ENCODE results near the gene FOXF1.

Gene FOXF1

DNA sequence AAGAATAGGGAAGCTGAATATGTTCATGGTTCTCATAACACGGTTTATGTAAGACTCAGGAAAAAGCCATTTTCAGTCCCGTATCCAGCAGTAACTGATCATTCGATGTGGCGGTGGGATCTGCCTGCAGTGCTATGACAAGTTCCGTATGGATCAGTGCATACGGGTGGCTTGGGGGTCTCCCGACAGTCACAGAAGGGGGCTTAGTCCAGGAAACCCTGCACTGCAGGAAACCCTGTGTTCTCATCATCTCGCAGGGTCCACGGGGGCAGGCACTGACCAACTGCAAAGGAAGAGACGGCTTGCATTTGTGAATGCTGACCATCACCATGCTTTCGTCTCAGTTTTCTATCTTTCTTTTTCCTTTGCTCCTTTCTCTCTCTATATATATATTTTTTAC lies 37.0 kb downstream of the FOXF1 start:
- H3K36me3 ChIP-seq = peaks cover 97% of the 10 kb centered on the region
- TF ChIP-seq, protein P1, sequence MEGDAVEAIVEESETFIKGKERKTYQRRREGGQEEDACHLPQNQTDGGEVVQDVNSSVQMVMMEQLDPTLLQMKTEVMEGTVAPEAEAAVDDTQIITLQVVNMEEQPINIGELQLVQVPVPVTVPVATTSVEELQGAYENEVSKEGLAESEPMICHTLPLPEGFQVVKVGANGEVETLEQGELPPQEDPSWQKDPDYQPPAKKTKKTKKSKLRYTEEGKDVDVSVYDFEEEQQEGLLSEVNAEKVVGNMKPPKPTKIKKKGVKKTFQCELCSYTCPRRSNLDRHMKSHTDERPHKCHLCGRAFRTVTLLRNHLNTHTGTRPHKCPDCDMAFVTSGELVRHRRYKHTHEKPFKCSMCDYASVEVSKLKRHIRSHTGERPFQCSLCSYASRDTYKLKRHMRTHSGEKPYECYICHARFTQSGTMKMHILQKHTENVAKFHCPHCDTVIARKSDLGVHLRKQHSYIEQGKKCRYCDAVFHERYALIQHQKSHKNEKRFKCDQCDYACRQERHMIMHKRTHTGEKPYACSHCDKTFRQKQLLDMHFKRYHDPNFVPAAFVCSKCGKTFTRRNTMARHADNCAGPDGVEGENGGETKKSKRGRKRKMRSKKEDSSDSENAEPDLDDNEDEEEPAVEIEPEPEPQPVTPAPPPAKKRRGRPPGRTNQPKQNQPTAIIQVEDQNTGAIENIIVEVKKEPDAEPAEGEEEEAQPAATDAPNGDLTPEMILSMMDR (IDR thresholded peaks at IDR 0.05) = no peak
- no peaks in the 10 kb centered on the region for H3K4me1 ChIP-seq (ENCODE audit: control insufficient read depth in 1 of 2, insufficient read depth in 1 of 2, low read depth in 1 of 2, low read length in 1 of 2)
- H3K4me3 ChIP-seq (ENCODE audit: low read depth in 1 of 2, low read length in 1 of 2) = no peak overlapping the region
- no peak overlapping the region for H3K27ac ChIP-seq
- no peaks in the 10 kb centered on the region for H3K27me3 ChIP-seq
- no peaks in the 10 kb centered on the region for H3K9me3 ChIP-seq

DNA sequence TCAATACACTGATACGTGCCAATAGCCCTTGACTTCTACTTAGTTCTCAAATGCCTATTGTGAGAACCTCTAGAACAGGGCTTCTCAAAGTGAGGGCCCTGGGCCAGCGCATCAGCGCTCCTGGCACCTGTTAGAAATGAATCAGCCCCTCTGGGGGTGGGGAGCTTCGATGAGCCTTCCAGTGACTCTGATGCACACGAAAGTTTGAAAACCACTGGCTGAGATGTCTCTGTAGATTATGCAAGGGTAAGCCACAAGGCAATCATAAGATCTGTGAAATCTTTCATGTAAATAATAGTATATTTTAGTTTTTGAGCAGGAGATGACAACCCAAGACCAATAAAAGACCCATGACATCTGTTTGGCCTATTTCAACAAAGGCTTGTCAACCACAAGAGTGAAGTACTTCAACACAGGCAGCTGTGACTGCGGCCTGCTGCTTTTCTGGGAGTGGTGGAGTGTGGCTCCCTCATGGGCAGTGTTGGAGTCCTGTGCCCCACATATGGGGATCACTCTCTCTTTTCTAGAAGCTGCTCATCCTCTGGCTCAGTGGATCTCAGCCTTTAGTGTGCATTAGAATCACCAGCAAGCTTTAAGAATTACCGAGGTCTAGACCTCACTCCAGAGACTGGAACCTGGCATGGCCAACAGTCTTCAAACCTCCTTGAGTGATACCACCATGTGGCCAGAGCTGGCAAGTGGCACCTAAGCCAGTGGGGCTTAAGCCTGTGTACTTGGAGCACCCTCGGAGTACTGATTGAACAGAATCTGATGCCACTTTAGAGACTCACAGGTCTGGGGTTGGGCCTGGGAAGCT lies 39.0 kb downstream of the FOXF1 start:
- TF ChIP-seq, protein P1 (IDR thresholded peaks at IDR 0.05) = no peak
- Histone ChIP-seq H3K9me3 (no peaks in the 10 kb centered on the region), H3K4me3 (ENCODE audit: low read depth in 1 of 2, low read length in 1 of 2) (no peak overlapping the region), H3K36me3 (peaks cover 77% of the 10 kb centered on the region), H3K27me3 (no peaks in the 10 kb centered on the region), H3K4me1 (ENCODE audit: control insufficient read depth in 1 of 2, insufficient read depth in 1 of 2, low read depth in 1 of 2, low read length in 1 of 2) (peaks cover 2 to 3% of the 10 kb centered on the region in 2 experiments), H3K27ac (no peak overlapping the region)

DNA sequence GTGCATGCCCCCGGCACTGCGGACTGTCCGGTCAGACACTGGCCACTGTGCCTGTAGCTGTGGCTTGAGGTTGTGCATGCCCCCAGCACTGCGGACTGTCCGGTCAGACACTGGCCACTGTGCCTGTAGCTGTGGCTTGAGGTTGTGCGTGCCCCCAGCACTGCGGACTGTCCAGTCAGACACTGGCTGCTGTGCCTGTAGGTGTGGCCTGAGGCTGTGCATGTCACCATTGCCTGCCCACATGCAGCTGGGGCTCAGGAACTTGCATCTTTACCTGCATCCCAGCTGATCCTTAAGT lies 39.5 kb downstream of the FOXF1 start:
- H3K4me3 ChIP-seq (ENCODE audit: low read depth in 1 of 2, low read length in 1 of 2) = no peak overlapping the region
- H3K27ac ChIP-seq = no peak overlapping the region
- no peaks in the 10 kb centered on the region for H3K9me3 ChIP-seq
- TF ChIP-seq, protein P1 (IDR thresholded peaks at IDR 0.05) = no peak
- no peaks in the 10 kb centered on the region for H3K27me3 ChIP-seq
- peaks cover 72% of the 10 kb centered on the region for H3K36me3 ChIP-seq
- peaks cover 7 to 8% of the 10 kb centered on the region in 2 experiments for H3K4me1 ChIP-seq (ENCODE audit: control insufficient read depth in 1 of 2, insufficient read depth in 1 of 2, low read depth in 1 of 2, low read length in 1 of 2)

DNA sequence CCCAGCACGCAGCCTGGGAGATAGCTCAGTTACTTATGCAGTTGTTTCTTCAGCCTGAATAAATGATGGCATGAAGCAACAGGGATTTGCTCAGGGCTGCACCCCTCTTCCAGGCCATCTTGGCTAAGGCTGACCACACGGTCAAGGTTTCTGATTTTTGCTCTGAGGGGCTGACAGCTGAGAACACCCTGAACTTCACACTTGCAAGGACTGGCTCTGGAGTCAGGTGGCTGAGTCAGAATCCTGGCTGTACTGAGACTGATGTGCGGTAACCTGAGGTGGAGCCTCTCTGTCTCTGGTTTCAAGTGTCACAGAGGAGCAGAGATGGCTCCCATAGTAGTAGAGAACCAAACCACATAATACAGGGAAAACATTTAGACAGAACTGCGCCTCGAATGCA lies 40.0 kb downstream of the FOXF1 start:
- Histone ChIP-seq H3K4me3 (ENCODE audit: low read depth in 1 of 2, low read length in 1 of 2) (no peak overlapping the region), H3K36me3 (peaks cover 68% of the 10 kb centered on the region), H3K4me1 (ENCODE audit: control insufficient read depth in 1 of 2, insufficient read depth in 1 of 2, low read depth in 1 of 2, low read length in 1 of 2) (peaks cover 8 to 10% of the 10 kb centered on the region in 2 experiments), H3K27me3 (no peaks in the 10 kb centered on the region), H3K27ac (no peak overlapping the region), H3K9me3 (no peaks in the 10 kb centered on the region)
- TF ChIP-seq, protein P1 (IDR thresholded peaks at IDR 0.05) = no peak

DNA sequence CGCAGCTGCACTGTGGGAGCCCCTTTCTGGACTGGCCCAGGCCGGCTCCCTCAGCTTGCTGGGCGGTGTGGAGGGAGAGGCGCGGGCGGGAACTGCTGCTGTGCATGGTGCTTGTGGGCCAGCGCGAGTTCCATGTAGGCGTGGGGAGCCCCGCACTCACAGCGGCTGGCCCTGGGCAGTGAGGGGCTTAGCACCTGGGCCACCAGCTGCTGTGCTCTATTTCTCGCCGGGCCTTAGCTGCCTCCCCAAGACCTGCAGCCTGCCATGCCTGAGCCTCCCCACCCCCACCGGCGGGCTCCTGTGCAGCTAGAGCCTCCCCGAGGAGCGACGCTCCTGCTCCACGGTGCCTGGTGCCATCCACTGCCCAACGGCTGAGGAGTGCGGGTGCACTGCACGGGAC lies 43.0 kb downstream of the FOXF1 start:
- Histone ChIP-seq H3K27ac (no peak overlapping the region), H3K4me3 (ENCODE audit: low read depth in 1 of 2, low read length in 1 of 2) (no peak overlapping the region), H3K27me3 (peaks cover 28% of the 10 kb centered on the region), H3K36me3 (peaks cover 37% of the 10 kb centered on the region), H3K9me3 (no peaks in the 10 kb centered on the region), H3K4me1 (ENCODE audit: control insufficient read depth in 1 of 2, insufficient read depth in 1 of 2, low read depth in 1 of 2, low read length in 1 of 2) (peaks cover 13 to 16% of the 10 kb centered on the region in 2 experiments)
- TF ChIP-seq, protein P1 (IDR thresholded peaks at IDR 0.05) = no peak
